ENCODE measurements around the gene SH2D7. TPM values are rescaled to one million over a fixed set of nuclear protein-coding genes. Genes with fewer than 3 reads are reported as not detected.

Gene SH2D7
- total and polyA plus RNA-seq, 2 donors (not counting 3 experiments of a cell fraction or from before 2014, with no cell fraction given) = not detected

DNA sequence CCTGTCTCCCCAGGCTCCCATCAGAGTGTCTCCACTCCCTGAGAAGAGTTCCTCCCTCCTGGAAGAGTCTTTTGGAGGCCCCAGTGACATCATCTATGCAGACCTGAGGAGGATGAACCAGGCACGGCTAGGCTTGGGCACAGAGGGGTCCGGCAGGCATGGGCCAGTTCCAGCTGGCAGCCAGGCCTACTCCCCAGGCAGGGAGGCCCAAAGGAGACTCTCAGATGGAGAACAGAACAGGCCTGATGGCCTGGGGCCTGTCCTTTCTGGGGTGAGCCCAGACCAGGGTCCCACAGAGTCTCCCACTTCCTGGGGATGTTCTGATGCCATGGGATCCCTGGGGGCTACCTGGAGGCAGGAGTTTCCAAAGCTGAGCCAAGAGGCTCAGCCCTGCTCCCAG is 8.5 kb downstream of the SH2D7 start:
- dilution Hi-C loops (cut with MboI; ENCODE audit: extremely low pct_ligation_motif_present, low sequenced_read_pairs) = no loop called here
- H3K79me2 ChIP-seq (ENCODE audit: control insufficient read depth, insufficient read depth, low read length) = no peaks in the 10 kb centered on the region
- no peaks in the 10 kb centered on the region for H3K27me3 ChIP-seq (ENCODE audit: control insufficient read depth in 2 of 2, insufficient read depth in 2 of 2, low read length in 2 of 2)
- DNase-seq (ENCODE audit: low read depth, low spot score) (no peak), FAIRE-seq (no peak)
- no TSS peak for BruUV-seq (replicated peaks)
- peaks cover 11% of the 10 kb centered on the region for H3K4me1 ChIP-seq (ENCODE audit: control insufficient read depth, extremely low read depth, insufficient read depth, low read length)
- H3K9ac ChIP-seq (replicated peaks; ENCODE audit: extremely low read depth, insufficient read depth, low read length) = no peak overlapping the region
- H4K20me1 ChIP-seq (replicated peaks; ENCODE audit: control insufficient read depth, extremely low read depth, insufficient read depth, low read length) = no peaks in the 10 kb centered on the region
- no peaks in the 10 kb centered on the region for H3K36me3 ChIP-seq (ENCODE audit: control insufficient read depth in 2 of 2, extremely low read depth in 1 of 2, insufficient read depth in 2 of 2, low read length in 2 of 2)
- intact Hi-C loops (cut with micrococcal nuclease) = no loop called here
- no peak overlapping the region for H2AFZ ChIP-seq (ENCODE audit: low read depth, low read length)
- H3K9me3 ChIP-seq (replicated peaks; ENCODE audit: control insufficient read depth, insufficient read depth, low read length) = no peaks in the 10 kb centered on the region
- H3K27ac ChIP-seq (ENCODE audit: insufficient read depth, low read depth, low read length) = no peak overlapping the region
- no peak overlapping the region for H3K4me2 ChIP-seq (ENCODE audit: insufficient read depth, low read length)
- H3K9me1 ChIP-seq (replicated peaks; ENCODE audit: control insufficient read depth, extremely low read depth, insufficient read depth, low read length) = no peaks in the 10 kb centered on the region
- CTCF ChIA-PET = no interaction called here
- TF ChIP-seq POLR2A (IDR thresholded peaks at IDR 0.05; ENCODE audit: low read depth, low read length) (no peak), FOS (IDR thresholded peaks at IDR 0.05; ENCODE audit: borderline replicate concordance, insufficient read depth, low read length) (no peak), JUN (IDR thresholded peaks at IDR 0.05; ENCODE audit: borderline replicate concordance, insufficient read depth, insufficient read length, low read depth) (no peak), POLR2AphosphoS5 (IDR thresholded peaks at IDR 0.05; ENCODE audit: insufficient read depth, low read depth, low read length) (no peak), GATA2 (IDR thresholded peaks at IDR 0.05; ENCODE audit: insufficient read depth, insufficient read length, low read depth, low read length) (no peak), EZH2 (IDR thresholded peaks at IDR 0.05; ENCODE audit: borderline replicate concordance, low read depth, low read length, severe bottlenecking) (no peak), MYC (IDR thresholded peaks at IDR 0.05; ENCODE audit: low read depth, low read length) (no peak), MAX (IDR thresholded peaks at IDR 0.05; ENCODE audit: insufficient read depth, insufficient read length) (no peak)
- TF ChIP-seq, protein P1, sequence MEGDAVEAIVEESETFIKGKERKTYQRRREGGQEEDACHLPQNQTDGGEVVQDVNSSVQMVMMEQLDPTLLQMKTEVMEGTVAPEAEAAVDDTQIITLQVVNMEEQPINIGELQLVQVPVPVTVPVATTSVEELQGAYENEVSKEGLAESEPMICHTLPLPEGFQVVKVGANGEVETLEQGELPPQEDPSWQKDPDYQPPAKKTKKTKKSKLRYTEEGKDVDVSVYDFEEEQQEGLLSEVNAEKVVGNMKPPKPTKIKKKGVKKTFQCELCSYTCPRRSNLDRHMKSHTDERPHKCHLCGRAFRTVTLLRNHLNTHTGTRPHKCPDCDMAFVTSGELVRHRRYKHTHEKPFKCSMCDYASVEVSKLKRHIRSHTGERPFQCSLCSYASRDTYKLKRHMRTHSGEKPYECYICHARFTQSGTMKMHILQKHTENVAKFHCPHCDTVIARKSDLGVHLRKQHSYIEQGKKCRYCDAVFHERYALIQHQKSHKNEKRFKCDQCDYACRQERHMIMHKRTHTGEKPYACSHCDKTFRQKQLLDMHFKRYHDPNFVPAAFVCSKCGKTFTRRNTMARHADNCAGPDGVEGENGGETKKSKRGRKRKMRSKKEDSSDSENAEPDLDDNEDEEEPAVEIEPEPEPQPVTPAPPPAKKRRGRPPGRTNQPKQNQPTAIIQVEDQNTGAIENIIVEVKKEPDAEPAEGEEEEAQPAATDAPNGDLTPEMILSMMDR (IDR thresholded peaks at IDR 0.05; ENCODE audit: extremely low read depth in 1 of 2, insufficient read depth in 1 of 2, low read depth in 1 of 2, low read length in 2 of 2) = no peak
- H3K4me3 ChIP-seq (replicated peaks in 1 of 3; ENCODE audit: insufficient read depth in 1 of 3, low read depth in 1 of 3, low read length in 3 of 3) = no peak overlapping the region
- POLR2A ChIA-PET = no interaction called here
